Activated naive CD4-positive, alpha-beta T cell treated with anti-CD3 and anti-CD28 coated beads, Interleukin-2, amount 50 U/mL, for 72 hours (primary cell): Measurements from ENCODE around the gene CTBP1. TPM values are rescaled to one million over a fixed set of nuclear protein-coding genes. Genes with fewer than 3 reads are reported as not detected.
A peak's percentile ranks its signal among the peaks of the same experiment; 100 is the strongest.

Experiments
- ATAC-seq, 2 donors: fragments of 150-1000 bp; cut with Tn5 transposase; 2 replicates each; pipeline ENCODE4 v1.10.0; 2021; ENCODE audit warnings: mild to moderate bottlenecking in 2 of 2, moderate library complexity in 2 of 2
- DNase-seq, 2 donors: peaks; one replicate each; pipeline ENCODE4 v3.0.0; 2021 to 2022; ENCODE audit warnings: low spot score in 2 of 2
- H3K27ac Mint-ChIP-seq, 2 donors: one replicate each; pipeline ENCODE4 v1.8.0; 2022; ENCODE audit warnings: mild to moderate bottlenecking in 2 of 2, mixed read lengths in 2 of 2
- H3K36me3 Mint-ChIP-seq, 2 donors: one replicate each; pipeline ENCODE4 v1.8.0; 2022; ENCODE audit warnings: mixed read lengths in 2 of 2
- H3K9me3 Mint-ChIP-seq, 2 donors: one replicate each; pipeline ENCODE4 v1.8.0; 2022; ENCODE audit warnings: mixed read lengths in 2 of 2
- total RNA-seq, 2 donors: library from RNA; stranded (reverse); gene quantifications; one replicate each; pipeline ENCODE4 v1.2.3, GENCODE V29; 2022

The CTBP1 gene
- total RNA-seq, 2 donors from 2014 or later, result 74.7 to 177 TPM

- peak overlapping the region in 1 of 2 donors; percentile 57 for H3K27ac Mint-ChIP-seq
- H3K36me3 Mint-ChIP-seq, result peaks cover 0 to 5% of the 10 kb centered on the region in 2 donors
- DNase-seq, result peak in 1 of 2 donors; percentile 52
Observed at GRCh38 chr4:1206299-1207156, 42.4 kb downstream of the CTBP1 start.

DNA sequence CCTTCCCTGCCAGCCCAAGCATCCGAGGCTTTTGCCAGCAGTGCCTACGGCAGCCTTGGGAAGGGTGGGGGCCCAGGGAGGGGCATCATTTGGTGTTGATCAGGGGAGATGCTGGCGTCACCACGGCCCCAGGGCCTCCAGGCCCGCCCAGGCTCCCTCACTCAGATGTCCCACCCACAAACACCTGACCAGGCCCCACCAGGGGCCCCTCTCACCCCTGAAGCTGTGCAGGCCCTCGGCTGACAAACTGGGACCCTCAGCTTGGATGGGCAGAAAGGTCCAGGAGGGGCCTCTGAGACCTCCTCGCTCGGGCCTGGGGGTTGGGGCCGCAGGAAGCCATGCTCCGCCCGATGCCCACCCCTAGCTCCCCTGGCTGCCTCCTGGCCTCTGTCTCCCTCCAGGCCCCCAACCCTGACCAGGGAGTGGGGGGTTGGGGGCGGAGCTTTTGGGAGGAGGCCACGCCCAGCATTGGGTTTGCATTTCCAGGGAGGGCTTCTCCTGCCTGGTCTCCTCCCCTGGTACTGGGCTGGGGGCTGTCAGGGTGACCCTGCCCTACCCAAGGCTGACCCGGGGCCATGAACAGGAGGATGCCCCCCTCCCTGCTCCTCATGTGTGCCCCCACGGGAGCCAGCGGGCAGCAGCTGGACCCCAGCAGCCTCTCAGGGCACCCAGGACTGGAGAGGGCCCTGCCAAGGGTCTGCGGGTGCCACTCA lies 43.2 kb downstream of the CTBP1 start:
- no peak for ATAC-seq
- Mint-ChIP-seq H3K27ac (no peak overlapping the region), H3K36me3 (peaks cover 0 to 5% of the 10 kb centered on the region in 2 donors), H3K9me3 (no peaks in the 10 kb centered on the region)
- DNase-seq, result peak in 1 of 2 donors; percentile 54

More at GRCh38 chr4:1206299-1207156, 42.4 kb downstream of the CTBP1 start:
- ATAC-seq, result no peak
- H3K9me3 Mint-ChIP-seq, result no peaks in the 10 kb centered on the region

DNA sequence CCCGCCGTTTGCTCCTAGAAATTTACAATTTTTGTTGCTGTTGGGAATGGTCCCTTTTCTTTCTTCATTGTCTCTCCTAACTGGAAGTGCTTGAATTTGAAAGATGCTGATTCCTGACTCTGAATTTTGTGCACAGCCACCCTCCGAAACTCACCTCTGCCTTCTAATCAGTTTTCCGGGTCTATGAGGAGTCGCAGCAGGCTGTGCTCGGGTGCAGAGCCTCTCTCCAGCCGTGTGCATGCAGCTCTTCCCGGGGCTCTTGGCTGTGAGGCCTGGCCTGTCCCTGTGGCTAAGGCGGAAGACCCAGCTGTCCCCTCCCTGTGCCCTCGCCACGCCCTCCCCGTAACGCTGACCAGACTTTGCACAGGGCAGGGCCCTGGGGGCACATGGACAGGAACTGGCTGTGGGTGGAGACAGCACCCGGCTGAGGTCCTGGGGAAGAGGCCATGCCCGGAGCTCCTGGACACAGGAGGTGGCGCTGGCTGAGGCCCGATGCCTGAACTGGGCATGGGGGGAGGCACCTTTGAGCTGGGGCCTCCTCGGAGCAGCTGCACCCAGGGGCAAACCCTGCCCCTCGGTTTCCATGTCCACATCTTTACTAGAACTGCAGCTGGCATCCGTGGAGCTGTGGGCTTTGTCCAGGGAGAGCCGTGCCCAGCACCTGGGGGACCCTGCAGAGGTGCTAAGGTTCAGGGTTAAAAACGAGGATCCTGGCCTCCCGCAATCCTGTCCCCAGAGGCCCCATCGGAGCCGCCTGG lies 43.9 kb downstream of the CTBP1 start:
- DNase-seq (peak in 1 of 2 donors; percentile 50), ATAC-seq (no peak)
- H3K9me3 Mint-ChIP-seq, result no peaks in the 10 kb centered on the region
- H3K36me3 Mint-ChIP-seq, result peaks cover 0 to 5% of the 10 kb centered on the region in 2 donors
- H3K27ac Mint-ChIP-seq, result no peak overlapping the region

DNA sequence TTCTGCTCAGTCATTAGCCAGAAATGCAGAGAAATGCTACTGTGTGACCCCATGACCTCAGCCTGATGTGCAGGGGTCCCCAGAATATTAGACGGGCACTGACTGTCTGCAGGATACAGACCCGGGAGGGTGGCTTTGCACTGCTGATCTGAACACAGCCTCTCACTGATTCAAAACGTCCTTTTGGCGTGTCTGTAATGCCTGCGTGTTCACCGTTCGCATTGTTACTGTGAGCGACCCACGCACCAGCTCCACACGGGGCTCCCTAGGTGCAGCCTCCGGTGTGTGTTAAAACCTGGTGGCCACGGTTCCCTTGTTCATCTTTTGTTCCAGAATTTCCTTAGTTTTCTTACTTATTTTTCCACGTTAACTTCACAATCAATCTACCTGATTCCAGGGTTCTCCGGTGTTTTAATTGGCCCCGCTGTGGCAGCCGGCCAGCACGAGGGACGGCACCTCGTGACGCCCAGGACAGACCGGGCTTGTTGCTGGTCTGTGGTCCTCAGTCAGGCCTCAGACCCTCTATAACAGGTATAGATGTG lies 44.6 kb downstream of the CTBP1 start:
- H3K9me3 Mint-ChIP-seq, result no peaks in the 10 kb centered on the region
- H3K36me3 Mint-ChIP-seq, result peaks cover 0 to 5% of the 10 kb centered on the region in 2 donors
- peak overlapping the region in 1 of 2 donors; percentile 94 for H3K27ac Mint-ChIP-seq
- ATAC-seq (no peak), DNase-seq (no peak)

DNA sequence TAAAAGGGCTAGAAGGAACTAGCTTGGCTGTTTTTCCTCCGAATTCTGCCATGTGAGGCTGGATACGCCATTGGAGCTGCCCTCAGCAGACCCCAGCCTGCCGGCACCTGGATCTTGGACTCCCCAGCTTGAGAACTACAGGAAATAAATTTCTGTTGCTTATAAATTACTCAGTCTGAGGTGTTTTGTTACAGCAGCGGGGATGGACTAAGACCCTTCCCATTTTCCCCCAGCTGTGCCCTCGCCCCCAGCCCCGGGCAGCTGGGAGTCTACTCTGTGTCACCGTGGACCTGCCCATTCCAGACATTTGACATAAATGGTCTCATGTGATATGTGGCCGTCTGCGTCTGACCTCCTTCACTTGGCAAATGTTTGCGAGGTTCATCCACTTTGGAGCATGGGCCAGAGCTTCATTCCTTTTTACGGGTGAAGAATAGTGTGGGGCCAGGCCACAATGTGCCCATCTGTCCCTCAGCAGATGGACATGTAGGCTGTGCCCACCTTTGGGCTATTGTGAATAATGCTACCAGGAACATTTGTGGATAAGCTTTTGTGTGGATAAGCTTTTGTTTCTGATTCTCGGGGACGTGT lies 45.8 kb downstream of the CTBP1 start:
- no peak for DNase-seq
- no peak for ATAC-seq
- peaks cover 0 to 5% of the 10 kb centered on the region in 2 donors for H3K36me3 Mint-ChIP-seq
- H3K9me3 Mint-ChIP-seq, result no peaks in the 10 kb centered on the region
- peak overlapping the region; percentile 68 to 94 for H3K27ac Mint-ChIP-seq

GRCh38 chr4:1202526-1203011 lies 46.4 kb downstream of the CTBP1 start:
- Mint-ChIP-seq H3K36me3 (peaks cover 0 to 5% of the 10 kb centered on the region in 2 donors), H3K27ac (peak overlapping the region; percentile 94), H3K9me3 (no peaks in the 10 kb centered on the region)
- ATAC-seq (no peak), DNase-seq (no peak)

- Mint-ChIP-seq H3K9me3 (no peaks in the 10 kb centered on the region), H3K36me3 (peaks cover 0 to 5% of the 10 kb centered on the region in 2 donors), H3K27ac (peak overlapping the region; percentile 94)
- DNase-seq (peak; percentile 79 to 86), ATAC-seq (peak; percentile 78 to 84)
Observed at GRCh38 chr4:1201851-1202525, 46.9 kb downstream of the CTBP1 start.

DNA sequence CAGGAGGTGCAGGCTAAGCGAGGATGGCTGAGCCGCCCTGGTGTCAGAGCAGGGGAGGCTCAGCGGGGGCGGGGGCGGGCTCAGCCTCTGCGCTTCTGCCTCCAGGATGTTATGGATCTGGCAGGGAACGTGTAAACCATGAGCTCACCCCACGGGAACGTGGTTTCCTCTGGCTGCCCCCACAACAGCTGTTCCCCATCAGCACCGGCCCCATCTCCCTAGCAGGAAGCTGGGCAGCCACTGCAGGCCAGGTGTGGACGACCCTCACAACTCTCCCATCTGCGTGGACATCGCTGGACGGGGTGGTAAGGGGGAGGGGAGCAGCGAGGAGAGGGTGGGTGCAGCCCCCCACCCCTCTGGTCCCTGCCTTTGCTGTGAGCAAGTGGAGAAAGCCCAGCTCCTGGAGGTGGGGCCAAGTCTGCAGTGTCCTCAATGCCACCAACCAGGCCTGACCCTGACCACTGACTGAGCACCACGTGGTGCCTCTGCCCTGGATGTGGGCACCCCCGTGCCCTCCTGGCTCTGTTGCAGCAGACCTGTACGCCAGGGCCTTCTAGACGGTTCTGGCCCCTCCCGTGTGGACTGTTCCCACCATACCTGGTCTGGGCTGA lies 48.4 kb downstream of the CTBP1 start:
- no peak for DNase-seq
- Mint-ChIP-seq H3K36me3 (peaks cover 0 to 5% of the 10 kb centered on the region in 2 donors), H3K27ac (peak overlapping the region in 1 of 2 donors; percentile 94), H3K9me3 (no peaks in the 10 kb centered on the region)
- ATAC-seq, result peak in 1 of 2 donors; percentile 21

GRCh38 chr4:1199556-1200331 lies 49.2 kb downstream of the CTBP1 start:
- no peak for ATAC-seq
- Mint-ChIP-seq H3K9me3 (no peaks in the 10 kb centered on the region), H3K36me3 (peaks cover 0 to 3% of the 10 kb centered on the region in 2 donors), H3K27ac (peak overlapping the region in 1 of 2 donors; percentile 94)
- peak in 1 of 2 donors; percentile 54 for DNase-seq

DNA sequence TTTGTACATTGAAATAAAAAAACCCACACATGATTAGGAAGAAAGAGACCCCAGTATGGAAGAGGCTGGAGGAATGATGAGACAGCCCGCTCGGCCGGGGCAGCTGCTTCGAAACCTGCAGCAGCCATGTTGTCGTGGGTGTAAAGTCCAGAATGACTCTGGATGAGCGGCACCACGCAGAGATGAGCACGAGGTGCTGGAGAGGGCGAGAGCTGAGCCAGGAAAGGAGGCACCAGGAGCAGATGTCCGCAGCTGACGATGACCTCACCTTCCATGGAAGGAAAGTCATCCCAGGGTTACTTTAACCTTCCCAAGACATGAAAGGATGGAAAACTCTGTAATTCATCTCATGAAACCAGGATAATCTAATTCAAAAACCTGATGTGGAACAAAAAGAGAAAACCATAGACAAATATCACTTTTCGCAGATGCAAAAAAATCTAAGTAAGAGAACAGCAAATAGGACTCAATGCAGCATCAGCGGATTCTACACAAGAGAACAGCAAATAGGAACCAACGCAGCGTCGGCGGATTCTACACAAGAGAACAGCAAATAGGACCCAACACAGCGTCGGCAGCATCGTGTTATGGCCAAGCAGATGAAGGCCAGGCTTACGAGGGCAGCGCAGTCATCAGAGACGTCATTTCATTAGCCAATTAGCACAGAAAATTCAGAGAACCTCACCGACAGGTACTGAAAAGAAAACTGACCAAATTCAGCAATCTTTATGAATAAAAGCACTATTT lies 50.7 kb downstream of the CTBP1 start:
- H3K27ac Mint-ChIP-seq, result no peak overlapping the region
- no peak for DNase-seq
- no peaks in the 10 kb centered on the region for H3K36me3 Mint-ChIP-seq
- no peak for ATAC-seq
- no peaks in the 10 kb centered on the region for H3K9me3 Mint-ChIP-seq

GRCh38 chr4:1196421-1197183 lies 52.3 kb downstream of the CTBP1 start:
- DNase-seq (no peak), ATAC-seq (no peak)
- Mint-ChIP-seq H3K36me3 (no peaks in the 10 kb centered on the region), H3K9me3 (no peaks in the 10 kb centered on the region), H3K27ac (no peak overlapping the region)

GRCh38 chr4:1195891-1196401 lies 53.0 kb downstream of the CTBP1 start:
- ATAC-seq (no peak), DNase-seq (no peak)
- H3K9me3 Mint-ChIP-seq, result no peaks in the 10 kb centered on the region
- no peaks in the 10 kb centered on the region for H3K36me3 Mint-ChIP-seq
- H3K27ac Mint-ChIP-seq, result no peak overlapping the region

DNA sequence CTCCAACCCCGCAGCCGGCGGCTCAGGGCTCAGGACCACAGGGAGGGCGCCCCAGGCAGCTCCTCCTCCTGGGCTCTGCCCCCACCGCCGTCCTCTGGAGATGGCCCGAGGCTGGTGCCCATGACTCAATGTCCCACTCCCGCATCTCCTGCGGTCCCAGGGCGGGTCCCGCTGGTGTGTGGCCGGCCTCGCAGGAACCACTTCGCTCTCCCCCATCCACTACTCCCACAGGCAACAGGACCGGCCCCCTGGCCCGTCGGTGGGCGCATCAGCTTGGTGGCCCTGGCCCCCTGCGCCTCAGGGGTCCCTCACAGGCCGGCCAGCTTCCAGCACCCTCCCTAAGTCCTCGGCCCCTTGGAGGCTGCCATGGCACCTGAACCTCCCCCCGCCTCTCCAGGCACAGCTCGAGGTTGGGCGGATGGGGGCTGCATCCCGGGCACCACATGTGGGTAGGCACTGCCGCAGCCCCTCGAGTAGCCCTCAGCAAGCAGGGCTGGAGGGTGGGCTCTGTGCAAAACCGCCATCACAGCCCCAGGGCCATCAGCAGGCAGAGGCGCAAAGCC lies 53.7 kb downstream of the CTBP1 start:
- Mint-ChIP-seq H3K27ac (no peak overlapping the region), H3K36me3 (no peaks in the 10 kb centered on the region), H3K9me3 (no peaks in the 10 kb centered on the region)
- ATAC-seq, result no peak
- no peak for DNase-seq
